GM12878 (cell line): ENCODE results near the gene WDR17. TPM values are rescaled to one million over a fixed set of nuclear protein-coding genes. Genes with fewer than 3 reads are reported as not detected.

Experiments used
- CUX1 ChIP-seq: IDR thresholded peaks from 2 replicates; pipeline ENCODE4 v1.6.1; 2012; ENCODE audit warnings: improper control_type of control experiment, low read depth, low read length; ENCODE audit not compliant: insufficient replicate concordance
- JUNB ChIP-seq: IDR thresholded peaks from 2 replicates; pipeline ENCODE4 v1.6.1; 2016; ENCODE audit warnings: antibody characterized with exemption, mild to moderate bottlenecking
- NR2F1 ChIP-seq: fragments of 450-650 bp; conservative IDR thresholded peaks from 2 replicates; pipeline ENCODE4 v1.6.1; 2017; ENCODE audit warnings: mild to moderate bottlenecking
- SP1 ChIP-seq: IDR thresholded peaks from one replicate; pipeline ENCODE4 v1.6.1; 2011; ENCODE audit warnings: low read depth, low read length
- SREBF1 ChIP-seq: IDR thresholded peaks from 2 replicates; pipeline ENCODE4 v1.6.1; 2012; ENCODE audit warnings: mild to moderate bottlenecking, low read length
- SREBF2 ChIP-seq: IDR thresholded peaks from 2 replicates; pipeline ENCODE4 v1.6.1; 2012; ENCODE audit warnings: mild to moderate bottlenecking, low read length
- TCF12 ChIP-seq: IDR thresholded peaks from 2 replicates; pipeline ENCODE4 v1.6.1; 2011; ENCODE audit warnings: low read depth, mild to moderate bottlenecking, low read length
- TCF7 ChIP-seq: IDR thresholded peaks from 2 replicates; pipeline ENCODE4 v1.6.1; 2014; ENCODE audit warnings: antibody characterized with exemption, borderline replicate concordance
- ZNF207 ChIP-seq: fragments of 450-650 bp; IDR thresholded peaks from 2 replicates; pipeline ENCODE4 v1.6.1; 2014; ENCODE audit warnings: antibody characterized with exemption, mild to moderate bottlenecking, borderline replicate concordance
- polyA plus RNA-seq, 11 experiments: library from polyadenylated mRNA; depleted of rRNA in 4 of 11; unstranded in 6 of 11; stranded (reverse) in 5 of 11; fragments of >200 nt; fragmentation: Nextera tagmentation in 4 of 11; fragmentation: Illumina TruSeq in 1 of 11; extraction: Ambion mirVana in 4 of 11; extraction: Trizol in 1 of 11; gene quantifications; 1 replicate in 1 of 11; 2 replicates in 10 of 11; pipeline versions ENCODE4 v1.2.1 to v1.2.3, GENCODE V29; 2011 to 2016; ENCODE audit warnings: inconsistent platforms in 2 of 11, missing spikeins in 2 of 11, low read depth in 1 of 11
- total RNA-seq, 4 experiments: library from RNA; depleted of rRNA in 3 of 4; stranded (reverse); fragments of >200 nt in 3 of 4; fragmentation: Illumina TruSeq in 1 of 4; extraction: Trizol in 1 of 4; gene quantifications; 2 replicates each; pipeline versions ENCODE4 v1.2.1 to v1.2.3, GENCODE V29; 2013 to 2021
- TF ChIP-seq, protein P1 (sequence below): fragments of 450-650 bp; IDR thresholded peaks from 2 replicates; pipeline ENCODE4 v1.6.1; 2016; ENCODE audit warnings: mild to moderate bottlenecking, moderate library complexity, borderline replicate concordance
- TF ChIP-seq, protein P2 (sequence below): IDR thresholded peaks from 2 replicates; pipeline ENCODE4 v1.6.1; 2011; ENCODE audit warnings: borderline replicate concordance, low read depth, mild to moderate bottlenecking, moderate library complexity, low read length; ENCODE audit not compliant: insufficient read depth, poor library complexity, severe bottlenecking
- TF ChIP-seq, protein P3 (sequence below): fragments of 450-650 bp; formaldehyde crosslinking; IDR thresholded peaks from 2 replicates; pipeline ENCODE4 v1.5.0; 2022; ENCODE audit warnings: mild to moderate bottlenecking, missing genetic modification characterization
- TF ChIP-seq, protein P4 (sequence below): IDR thresholded peaks from 2 replicates; pipeline ENCODE4 v1.6.1; 2011; ENCODE audit warnings: borderline replicate concordance, low read depth, mild to moderate bottlenecking, moderate library complexity, mixed read lengths, low read length; ENCODE audit not compliant: insufficient read depth; ENCODE audit errors: extremely low read length

The WDR17 gene
- total and polyA plus RNA-seq, 10 of the 15 experiments (the other 5 are each of a cell fraction or from before 2014, with no cell fraction given), result 0.43 to 3.8 (median 2.8) TPM

DNA sequence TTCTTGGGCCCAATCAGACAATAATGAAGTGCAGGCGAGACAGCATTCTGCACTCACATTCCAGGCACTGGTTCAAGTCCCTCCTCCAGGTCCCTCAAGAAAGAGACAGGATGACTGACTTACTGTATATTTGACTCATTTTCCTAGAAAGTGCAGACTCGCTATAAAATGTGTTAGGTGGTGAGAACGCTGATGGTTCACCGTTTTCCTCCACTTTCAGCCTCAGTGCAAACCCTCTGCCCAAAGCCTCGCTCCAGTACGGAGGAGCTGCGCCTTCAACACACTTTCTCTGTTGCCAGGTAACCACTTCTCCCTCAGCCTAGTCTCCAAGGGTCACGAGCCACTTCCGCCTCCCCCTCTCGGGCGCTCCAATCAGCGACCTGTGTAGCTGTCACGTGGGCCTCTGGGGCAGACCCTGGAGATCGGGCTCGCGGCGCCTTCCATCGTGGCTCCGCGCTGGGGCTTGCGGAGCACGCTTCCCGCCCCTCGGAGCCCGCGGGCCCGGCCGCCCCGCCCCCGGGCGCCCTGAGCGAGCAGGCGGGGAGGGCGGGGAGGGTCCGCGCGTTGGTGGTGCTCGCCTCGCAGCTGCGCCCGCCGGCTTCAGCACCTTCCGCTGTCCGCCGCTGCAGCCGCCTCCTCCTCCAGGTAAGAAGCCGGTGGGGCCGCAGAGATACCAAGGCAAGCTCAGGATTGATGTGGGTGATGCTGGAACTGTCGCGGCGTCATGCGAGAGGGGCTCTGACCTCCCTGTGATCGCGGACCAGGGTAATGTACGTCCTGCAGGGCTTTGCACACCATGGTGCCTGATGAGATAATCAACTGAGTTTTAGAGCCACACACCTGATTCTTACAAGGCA is at the start of gene WDR17 (continued):
- TF ChIP-seq, protein P1, sequence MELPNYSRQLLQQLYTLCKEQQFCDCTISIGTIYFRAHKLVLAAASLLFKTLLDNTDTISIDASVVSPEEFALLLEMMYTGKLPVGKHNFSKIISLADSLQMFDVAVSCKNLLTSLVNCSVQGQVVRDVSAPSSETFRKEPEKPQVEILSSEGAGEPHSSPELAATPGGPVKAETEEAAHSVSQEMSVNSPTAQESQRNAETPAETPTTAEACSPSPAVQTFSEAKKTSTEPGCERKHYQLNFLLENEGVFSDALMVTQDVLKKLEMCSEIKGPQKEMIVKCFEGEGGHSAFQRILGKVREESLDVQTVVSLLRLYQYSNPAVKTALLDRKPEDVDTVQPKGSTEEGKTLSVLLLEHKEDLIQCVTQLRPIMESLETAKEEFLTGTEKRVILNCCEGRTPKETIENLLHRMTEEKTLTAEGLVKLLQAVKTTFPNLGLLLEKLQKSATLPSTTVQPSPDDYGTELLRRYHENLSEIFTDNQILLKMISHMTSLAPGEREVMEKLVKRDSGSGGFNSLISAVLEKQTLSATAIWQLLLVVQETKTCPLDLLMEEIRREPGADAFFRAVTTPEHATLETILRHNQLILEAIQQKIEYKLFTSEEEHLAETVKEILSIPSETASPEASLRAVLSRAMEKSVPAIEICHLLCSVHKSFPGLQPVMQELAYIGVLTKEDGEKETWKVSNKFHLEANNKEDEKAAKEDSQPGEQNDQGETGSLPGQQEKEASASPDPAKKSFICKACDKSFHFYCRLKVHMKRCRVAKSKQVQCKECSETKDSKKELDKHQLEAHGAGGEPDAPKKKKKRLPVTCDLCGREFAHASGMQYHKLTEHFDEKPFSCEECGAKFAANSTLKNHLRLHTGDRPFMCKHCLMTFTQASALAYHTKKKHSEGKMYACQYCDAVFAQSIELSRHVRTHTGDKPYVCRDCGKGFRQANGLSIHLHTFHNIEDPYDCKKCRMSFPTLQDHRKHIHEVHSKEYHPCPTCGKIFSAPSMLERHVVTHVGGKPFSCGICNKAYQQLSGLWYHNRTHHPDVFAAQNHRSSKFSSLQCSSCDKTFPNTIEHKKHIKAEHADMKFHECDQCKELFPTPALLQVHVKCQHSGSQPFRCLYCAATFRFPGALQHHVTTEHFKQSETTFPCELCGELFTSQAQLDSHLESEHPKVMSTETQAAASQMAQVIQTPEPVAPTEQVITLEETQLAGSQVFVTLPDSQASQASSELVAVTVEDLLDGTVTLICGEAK, result no peak
- TF ChIP-seq, protein P2, sequence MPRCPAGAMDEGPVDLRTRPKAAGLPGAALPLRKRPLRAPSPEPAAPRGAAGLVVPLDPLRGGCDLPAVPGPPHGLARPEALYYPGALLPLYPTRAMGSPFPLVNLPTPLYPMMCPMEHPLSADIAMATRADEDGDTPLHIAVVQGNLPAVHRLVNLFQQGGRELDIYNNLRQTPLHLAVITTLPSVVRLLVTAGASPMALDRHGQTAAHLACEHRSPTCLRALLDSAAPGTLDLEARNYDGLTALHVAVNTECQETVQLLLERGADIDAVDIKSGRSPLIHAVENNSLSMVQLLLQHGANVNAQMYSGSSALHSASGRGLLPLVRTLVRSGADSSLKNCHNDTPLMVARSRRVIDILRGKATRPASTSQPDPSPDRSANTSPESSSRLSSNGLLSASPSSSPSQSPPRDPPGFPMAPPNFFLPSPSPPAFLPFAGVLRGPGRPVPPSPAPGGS, result no peak
- no peak for TF ChIP-seq TCF7
- peak; percentile 58 for TF ChIP-seq NR2F1
- no peak for TF ChIP-seq CUX1
- no peak for TF ChIP-seq SREBF2
- no peak for TF ChIP-seq TCF12
- TF ChIP-seq, protein P3, sequence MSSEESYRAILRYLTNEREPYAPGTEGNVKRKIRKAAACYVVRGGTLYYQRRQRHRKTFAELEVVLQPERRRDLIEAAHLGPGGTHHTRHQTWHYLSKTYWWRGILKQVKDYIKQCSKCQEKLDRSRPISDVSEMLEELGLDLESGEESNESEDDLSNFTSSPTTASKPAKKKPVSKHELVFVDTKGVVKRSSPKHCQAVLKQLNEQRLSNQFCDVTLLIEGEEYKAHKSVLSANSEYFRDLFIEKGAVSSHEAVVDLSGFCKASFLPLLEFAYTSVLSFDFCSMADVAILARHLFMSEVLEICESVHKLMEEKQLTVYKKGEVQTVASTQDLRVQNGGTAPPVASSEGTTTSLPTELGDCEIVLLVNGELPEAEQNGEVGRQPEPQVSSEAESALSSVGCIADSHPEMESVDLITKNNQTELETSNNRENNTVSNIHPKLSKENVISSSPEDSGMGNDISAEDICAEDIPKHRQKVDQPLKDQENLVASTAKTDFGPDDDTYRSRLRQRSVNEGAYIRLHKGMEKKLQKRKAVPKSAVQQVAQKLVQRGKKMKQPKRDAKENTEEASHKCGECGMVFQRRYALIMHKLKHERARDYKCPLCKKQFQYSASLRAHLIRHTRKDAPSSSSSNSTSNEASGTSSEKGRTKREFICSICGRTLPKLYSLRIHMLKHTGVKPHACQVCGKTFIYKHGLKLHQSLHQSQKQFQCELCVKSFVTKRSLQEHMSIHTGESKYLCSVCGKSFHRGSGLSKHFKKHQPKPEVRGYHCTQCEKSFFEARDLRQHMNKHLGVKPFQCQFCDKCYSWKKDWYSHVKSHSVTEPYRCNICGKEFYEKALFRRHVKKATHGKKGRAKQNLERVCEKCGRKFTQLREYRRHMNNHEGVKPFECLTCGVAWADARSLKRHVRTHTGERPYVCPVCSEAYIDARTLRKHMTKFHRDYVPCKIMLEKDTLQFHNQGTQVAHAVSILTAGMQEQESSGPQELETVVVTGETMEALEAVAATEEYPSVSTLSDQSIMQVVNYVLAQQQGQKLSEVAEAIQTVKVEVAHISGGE (CRISPR knock-in tag), result no peak
- TF ChIP-seq SREBF1, result no peak
- TF ChIP-seq, protein P4, sequence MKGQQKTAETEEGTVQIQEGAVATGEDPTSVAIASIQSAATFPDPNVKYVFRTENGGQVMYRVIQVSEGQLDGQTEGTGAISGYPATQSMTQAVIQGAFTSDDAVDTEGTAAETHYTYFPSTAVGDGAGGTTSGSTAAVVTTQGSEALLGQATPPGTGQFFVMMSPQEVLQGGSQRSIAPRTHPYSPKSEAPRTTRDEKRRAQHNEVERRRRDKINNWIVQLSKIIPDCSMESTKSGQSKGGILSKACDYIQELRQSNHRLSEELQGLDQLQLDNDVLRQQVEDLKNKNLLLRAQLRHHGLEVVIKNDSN, result peak; percentile 95
- TF ChIP-seq SP1, result no peak
- TF ChIP-seq ZNF207, result no peak
- no peak for TF ChIP-seq JUNB
